GM21717 (cell line): ENCODE data around the gene DEDD2.
"Not testable (repeated sequence)": the region's sequence is repeated elsewhere in the genome, so short reads cannot be mapped to it uniquely, and the experiment has no call there.

Experiments
- ATAC-seq: cut with Tn5 transposase; IDR thresholded peaks from one replicate; pipeline ENCODE4 v1.9.1; 2021; ENCODE audit warnings: mild to moderate bottlenecking, moderate library complexity; ENCODE audit not compliant: unreplicated experiment

The DEDD2 gene

GRCh38 chr19:42217520-42218437 lies at the start of gene DEDD2:
DEDD2 (minus strand) TSS chr19:42217677; CDS start chr19:42217007, 670 bp downstream.
- ATAC-seq = peak; percentile 53

GRCh38 chr19:42266928-42267603 lies 49.6 kb upstream of the DEDD2 start:
- ATAC-seq = not testable (repeated sequence)

- ATAC-seq = not testable (repeated sequence)
Observed at GRCh38 chr19:42266105-42266504, 48.6 kb upstream of the DEDD2 start.

GRCh38 chr19:42261763-42262162 lies 44.3 kb upstream of the DEDD2 start:
- ATAC-seq = no peak

GRCh38 chr19:42257842-42258241 lies 40.4 kb upstream of the DEDD2 start:
- not testable (repeated sequence) for ATAC-seq

- no peak for ATAC-seq
Observed at GRCh38 chr19:42255766-42256745, 38.6 kb upstream of the DEDD2 start.

GRCh38 chr19:42254850-42255765 lies 37.6 kb upstream of the DEDD2 start, which contains the start of gene ERF:
ERF (minus strand) TSS chr19:42255128; CDS start chr19:42254999, 129 bp downstream.
- no peak for ATAC-seq

- ATAC-seq = no peak
Observed at GRCh38 chr19:42254089-42254849, 36.8 kb upstream of the DEDD2 start.

GRCh38 chr19:42253245-42254088 lies 36.0 kb upstream of the DEDD2 start:
- ATAC-seq = no peak

- no peak for ATAC-seq
Observed at GRCh38 chr19:42252365-42253244, 35.1 kb upstream of the DEDD2 start.

- ATAC-seq = no peak
Observed at GRCh38 chr19:42251572-42252358, 34.3 kb upstream of the DEDD2 start.

- ATAC-seq = no peak
Observed at GRCh38 chr19:42250666-42251531, 33.4 kb upstream of the DEDD2 start.

- ATAC-seq = no peak
Observed at GRCh38 chr19:42250183-42250665, 32.7 kb upstream of the DEDD2 start.

- ATAC-seq = no peak
Observed at GRCh38 chr19:42249769-42250168, 32.3 kb upstream of the DEDD2 start.

GRCh38 chr19:42249149-42249750 lies 31.8 kb upstream of the DEDD2 start:
- ATAC-seq = no peak
